Activated T-cell treated with anti-CD3 and anti-CD28 coated beads, Interleukin-2, amount 50 U/mL, for 24 hours (primary cell): ENCODE results near the gene FKBP14.

Source experiments
- DNase-seq: peaks from one replicate; pipeline ENCODE4 v3.0.0-alpha.2; 2020
- H3K27ac Mint-ChIP-seq: 2 replicates; pipeline ENCODE4 v1.8.0; 2020; ENCODE audit warnings: mild to moderate bottlenecking, mixed read lengths
- H3K27me3 Mint-ChIP-seq: 2 replicates; pipeline ENCODE4 v1.8.0; 2020; ENCODE audit warnings: mixed read lengths
- H3K36me3 Mint-ChIP-seq: 2 replicates; pipeline ENCODE4 v1.8.0; 2020; ENCODE audit warnings: low read depth, mixed read lengths
- H3K4me1 Mint-ChIP-seq: 2 replicates; pipeline ENCODE4 v1.8.0; 2020; ENCODE audit warnings: low read depth, mixed read lengths
- H3K4me3 Mint-ChIP-seq: 2 replicates; pipeline ENCODE4 v1.8.0; 2020; ENCODE audit warnings: mild to moderate bottlenecking, moderate library complexity, mixed read lengths
- H3K9me3 Mint-ChIP-seq: 2 replicates; pipeline ENCODE4 v1.8.0; 2020; ENCODE audit warnings: mixed read lengths

Gene FKBP14

GRCh38 chr7:29990931-29991330 is 35.6 kb downstream of the FKBP14 start:
- peaks cover 57% of the 10 kb centered on the region for H3K27me3 Mint-ChIP-seq
- no peaks in the 10 kb centered on the region for H3K36me3 Mint-ChIP-seq
- no peak overlapping the region for H3K27ac Mint-ChIP-seq
- H3K4me1 Mint-ChIP-seq = peaks cover 19% of the 10 kb centered on the region
- H3K9me3 Mint-ChIP-seq = peaks cover 8% of the 10 kb centered on the region
- DNase-seq = no peak
- peak overlapping the region; percentile 11 for H3K4me3 Mint-ChIP-seq

GRCh38 chr7:29989257-29989995 is 37.1 kb downstream of the FKBP14 start, which contains the start of gene SCRN1:
Gene SCRN1, minus strand, starts transcription at chr7:29989801. Its CDS starts 20,734 bp downstream, at chr7:29969067.
- H3K36me3 Mint-ChIP-seq = no peaks in the 10 kb centered on the region
- H3K9me3 Mint-ChIP-seq = peaks cover 8% of the 10 kb centered on the region
- peak within 1 kb of the TSS; percentile 59 for H3K27ac Mint-ChIP-seq
- peaks cover 19% of the 10 kb centered on the region for H3K4me1 Mint-ChIP-seq
- peaks cover 60% of the 10 kb centered on the region for H3K27me3 Mint-ChIP-seq
- DNase-seq = peak; percentile 59
- H3K4me3 Mint-ChIP-seq = peak within 1 kb of the TSS; percentile 74

DNA sequence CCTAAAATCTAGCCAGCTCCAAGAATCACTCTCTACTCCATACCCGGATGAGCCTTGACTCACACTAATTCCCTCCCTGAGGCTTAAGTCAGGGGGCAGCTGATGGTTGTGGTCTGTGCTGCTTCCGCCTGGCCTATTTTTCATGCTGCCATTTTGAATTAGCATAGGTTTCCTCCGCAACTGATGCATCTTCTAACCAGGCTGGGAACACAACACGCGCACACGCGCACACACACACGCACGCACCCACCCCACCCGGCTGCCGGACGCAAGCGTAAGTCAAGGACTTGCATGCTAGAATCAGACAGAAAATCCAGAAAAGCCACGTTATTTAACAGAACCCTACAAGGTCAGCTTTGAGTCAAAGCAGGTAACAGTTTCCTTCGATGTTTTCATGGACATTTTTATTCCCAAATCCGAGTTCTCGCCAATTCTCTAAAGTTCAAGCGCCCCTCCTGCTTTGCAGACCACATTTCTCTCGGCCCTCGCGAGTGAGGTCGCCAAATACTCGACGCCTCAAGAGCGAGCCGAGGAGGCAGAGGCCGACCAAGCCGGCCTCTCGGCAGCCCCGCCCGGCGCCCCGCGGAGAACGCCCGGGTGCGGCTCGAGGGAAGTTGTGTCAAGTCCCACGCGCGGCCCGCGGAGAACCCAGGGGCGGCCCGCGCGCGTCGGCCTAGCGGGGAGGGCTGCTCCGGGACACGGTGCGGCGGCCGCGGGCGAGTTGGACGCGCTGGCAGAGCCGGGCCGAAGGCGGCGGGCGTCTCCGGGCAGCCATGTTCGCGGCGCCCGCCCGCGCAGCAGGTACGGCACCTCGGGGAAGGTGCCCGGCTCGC is 37.9 kb downstream of the FKBP14 start:
- peak; percentile 51 for DNase-seq
- peak overlapping the region; percentile 74 for H3K4me3 Mint-ChIP-seq
- H3K27me3 Mint-ChIP-seq = peaks cover 58% of the 10 kb centered on the region
- peak overlapping the region; percentile 48 for H3K27ac Mint-ChIP-seq
- H3K36me3 Mint-ChIP-seq = no peaks in the 10 kb centered on the region
- H3K9me3 Mint-ChIP-seq = peaks cover 5% of the 10 kb centered on the region
- peaks cover 19% of the 10 kb centered on the region for H3K4me1 Mint-ChIP-seq

DNA sequence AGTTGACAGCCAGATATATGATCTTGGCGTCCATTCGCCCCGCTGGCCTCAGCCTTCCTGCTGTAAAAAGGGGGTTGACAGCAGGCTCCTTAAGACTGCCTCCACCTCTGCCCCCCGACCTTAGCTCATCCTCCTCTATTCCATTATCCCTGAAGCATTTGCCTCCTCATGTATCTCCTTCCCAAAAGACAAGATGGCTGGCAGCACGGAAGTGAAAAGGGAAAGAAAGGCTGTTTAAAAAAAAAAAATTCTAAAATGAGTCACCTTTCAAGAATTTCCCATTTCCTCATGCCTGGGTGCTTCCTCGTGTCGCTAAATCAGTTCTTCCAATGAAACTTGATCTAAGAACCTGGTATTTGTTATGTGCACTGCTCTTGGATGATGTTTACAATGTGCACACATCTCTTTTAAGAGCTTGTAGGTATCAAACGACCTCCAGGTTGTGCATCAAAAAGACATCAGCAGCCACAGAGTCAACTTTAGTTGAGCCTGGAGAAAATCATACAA is 38.6 kb downstream of the FKBP14 start:
- Mint-ChIP-seq H3K27me3 (peaks cover 58% of the 10 kb centered on the region), H3K4me3 (peak overlapping the region; percentile 74)

GRCh38 chr7:29987083-29987482 is 39.4 kb downstream of the FKBP14 start:
- DNase-seq = no peak
- H3K4me1 Mint-ChIP-seq = peaks cover 19% of the 10 kb centered on the region
- H3K9me3 Mint-ChIP-seq = no peaks in the 10 kb centered on the region
- H3K4me3 Mint-ChIP-seq = no peak overlapping the region
- no peak overlapping the region for H3K27ac Mint-ChIP-seq
- no peaks in the 10 kb centered on the region for H3K36me3 Mint-ChIP-seq
- H3K27me3 Mint-ChIP-seq = peaks cover 53% of the 10 kb centered on the region

More for the DNA sequence above, 38.6 kb downstream of the FKBP14 start:
- Mint-ChIP-seq H3K27ac (peak overlapping the region; percentile 48), H3K4me1 (peaks cover 19% of the 10 kb centered on the region), H3K9me3 (peaks cover 5% of the 10 kb centered on the region), H3K36me3 (no peaks in the 10 kb centered on the region)
- no peak for DNase-seq

DNA sequence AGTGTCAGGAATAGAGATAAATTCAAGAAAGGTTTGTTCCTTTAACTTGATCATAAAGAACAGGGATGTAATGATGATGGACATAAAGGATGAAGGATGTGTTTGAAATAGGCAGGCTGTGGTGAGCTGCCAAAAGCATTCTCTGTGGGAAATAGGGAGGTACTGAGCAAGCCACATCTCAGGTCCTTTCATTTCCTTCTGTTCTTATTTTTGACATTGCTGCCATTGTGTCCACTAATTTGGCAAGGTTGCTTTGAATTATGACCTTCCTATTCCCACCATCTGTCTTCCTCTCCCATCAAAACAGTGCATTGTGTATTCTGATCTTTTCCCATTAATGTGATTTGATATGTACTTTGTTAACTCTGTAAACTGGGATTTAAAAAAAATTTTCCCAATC is 46.4 kb downstream of the FKBP14 start:
- DNase-seq = no peak
- Mint-ChIP-seq H3K27me3 (peaks cover 16% of the 10 kb centered on the region), H3K4me3 (no peak overlapping the region)

GRCh38 chr7:29977886-29978651 is 48.4 kb downstream of the FKBP14 start:
- no peak overlapping the region for H3K27ac Mint-ChIP-seq
- no peak for DNase-seq

More for the DNA sequence above, 46.4 kb downstream of the FKBP14 start:
- no peaks in the 10 kb centered on the region for H3K4me1 Mint-ChIP-seq
- no peaks in the 10 kb centered on the region for H3K36me3 Mint-ChIP-seq
- H3K9me3 Mint-ChIP-seq = no peaks in the 10 kb centered on the region
- no peak overlapping the region for H3K27ac Mint-ChIP-seq

GRCh38 chr7:29976673-29977415 is 49.7 kb downstream of the FKBP14 start:
- no peaks in the 10 kb centered on the region for H3K36me3 Mint-ChIP-seq
- H3K27ac Mint-ChIP-seq = no peak overlapping the region
- H3K4me3 Mint-ChIP-seq = no peak overlapping the region
- DNase-seq = no peak
- no peaks in the 10 kb centered on the region for H3K9me3 Mint-ChIP-seq
- no peaks in the 10 kb centered on the region for H3K4me1 Mint-ChIP-seq
- H3K27me3 Mint-ChIP-seq = peaks cover 9% of the 10 kb centered on the region

More at GRCh38 chr7:29977886-29978651, 48.4 kb downstream of the FKBP14 start:
- Mint-ChIP-seq H3K36me3 (no peaks in the 10 kb centered on the region), H3K9me3 (no peaks in the 10 kb centered on the region), H3K4me3 (no peak overlapping the region), H3K27me3 (peaks cover 13% of the 10 kb centered on the region), H3K4me1 (no peaks in the 10 kb centered on the region)

- H3K27ac Mint-ChIP-seq = no peak overlapping the region
- no peak overlapping the region for H3K4me3 Mint-ChIP-seq
- DNase-seq = no peak
- H3K4me1 Mint-ChIP-seq = no peaks in the 10 kb centered on the region
- no peaks in the 10 kb centered on the region for H3K9me3 Mint-ChIP-seq
- peaks cover 7% of the 10 kb centered on the region for H3K27me3 Mint-ChIP-seq
- no peaks in the 10 kb centered on the region for H3K36me3 Mint-ChIP-seq
Measured at GRCh38 chr7:29976266-29976665, 50.2 kb downstream of the FKBP14 start.

GRCh38 chr7:29975561-29975960 is 50.9 kb downstream of the FKBP14 start:
- no peaks in the 10 kb centered on the region for H3K4me1 Mint-ChIP-seq
- no peak for DNase-seq
- no peak overlapping the region for H3K4me3 Mint-ChIP-seq
- H3K36me3 Mint-ChIP-seq = no peaks in the 10 kb centered on the region
- H3K27ac Mint-ChIP-seq = no peak overlapping the region
- peaks cover 7% of the 10 kb centered on the region for H3K27me3 Mint-ChIP-seq
- H3K9me3 Mint-ChIP-seq = no peaks in the 10 kb centered on the region

DNA sequence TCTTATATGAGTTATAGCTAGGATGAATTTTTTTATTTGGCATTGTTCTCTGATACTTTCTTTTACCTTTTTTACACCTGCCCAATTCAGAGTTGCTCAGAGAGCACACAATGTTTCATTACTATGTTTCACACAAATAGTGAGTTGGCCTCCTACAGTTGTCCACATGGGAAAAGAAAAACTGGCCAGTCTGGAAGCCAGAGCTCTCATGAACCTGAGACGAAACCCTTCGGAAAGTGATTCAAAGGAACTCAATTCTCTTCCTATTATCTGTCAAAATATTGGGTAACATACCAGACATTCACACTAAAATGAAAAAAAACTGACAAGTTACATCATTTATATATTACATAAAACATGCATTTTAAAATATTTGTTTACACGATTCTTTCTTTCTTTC is 52.2 kb downstream of the FKBP14 start:
- H3K27me3 Mint-ChIP-seq = peaks cover 9% of the 10 kb centered on the region
- no peaks in the 10 kb centered on the region for H3K9me3 Mint-ChIP-seq
- H3K27ac Mint-ChIP-seq = no peak overlapping the region
- peaks cover 9% of the 10 kb centered on the region for H3K4me1 Mint-ChIP-seq
- DNase-seq = no peak
- H3K36me3 Mint-ChIP-seq = no peaks in the 10 kb centered on the region
- no peak overlapping the region for H3K4me3 Mint-ChIP-seq

DNA sequence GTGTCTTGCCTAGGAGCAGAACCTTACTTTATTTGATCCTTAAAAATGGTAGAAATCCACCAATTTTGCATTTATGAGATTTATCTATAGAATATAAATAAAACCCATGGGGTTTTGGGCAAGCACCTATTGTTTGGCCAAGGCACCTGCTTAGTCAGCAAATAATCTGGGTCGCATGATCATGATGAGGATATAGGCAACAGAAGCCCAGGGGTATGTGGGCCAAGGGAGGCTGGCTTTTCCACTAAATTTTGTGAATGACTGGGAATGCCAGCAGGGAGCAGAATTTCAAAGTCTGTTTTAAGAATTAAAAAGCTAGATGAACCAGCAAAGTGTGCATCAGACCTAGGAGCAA is 54.2 kb downstream of the FKBP14 start:
- DNase-seq = no peak
- H3K27me3 Mint-ChIP-seq = peaks cover 6% of the 10 kb centered on the region
- no peak overlapping the region for H3K27ac Mint-ChIP-seq
- no peaks in the 10 kb centered on the region for H3K36me3 Mint-ChIP-seq
- no peaks in the 10 kb centered on the region for H3K9me3 Mint-ChIP-seq
- H3K4me1 Mint-ChIP-seq = peaks cover 14% of the 10 kb centered on the region
- H3K4me3 Mint-ChIP-seq = no peak overlapping the region

GRCh38 chr7:29971566-29972314 is 54.8 kb downstream of the FKBP14 start:
- peaks cover 14% of the 10 kb centered on the region for H3K4me1 Mint-ChIP-seq
- H3K4me3 Mint-ChIP-seq = no peak overlapping the region
- H3K9me3 Mint-ChIP-seq = no peaks in the 10 kb centered on the region
- H3K36me3 Mint-ChIP-seq = no peaks in the 10 kb centered on the region
- peaks cover 6% of the 10 kb centered on the region for H3K27me3 Mint-ChIP-seq
- H3K27ac Mint-ChIP-seq = no peak overlapping the region
- DNase-seq = no peak
